H9 (cell line): ENCODE data around the gene MAGEB17. TPM values are rescaled to one million over a fixed set of nuclear protein-coding genes. Genes with fewer than 3 reads are reported as not detected.

Experiments
- DNase-seq: peaks from one replicate; pipeline ENCODE4 v3.0.0-alpha.2; 2017
- H2AFZ ChIP-seq: one replicate; pipeline ENCODE4 v1.6.1; 2013; ENCODE audit warnings: mild to moderate bottlenecking, low read length, control low read depth, moderate library complexity
- H2AK5ac ChIP-seq: 2 replicates; pipeline ENCODE4 v1.6.1; 2013; ENCODE audit warnings: low read length, control low read depth, mixed read lengths; ENCODE audit not compliant: insufficient read length
- H2BK120ac ChIP-seq: one replicate; pipeline ENCODE4 v1.6.1; 2013; ENCODE audit warnings: low read depth, mild to moderate bottlenecking, low read length, control low read depth, inconsistent platforms; ENCODE audit not compliant: poor library complexity, severe bottlenecking
- H2BK12ac ChIP-seq: 2 replicates; pipeline ENCODE4 v1.6.1; 2013; ENCODE audit warnings: low read length, control low read depth, mixed read lengths, low read depth; ENCODE audit not compliant: insufficient read length
- H2BK15ac ChIP-seq: 2 replicates; pipeline ENCODE4 v1.6.1; 2013; ENCODE audit warnings: low read depth, low read length, control low read depth
- H2BK20ac ChIP-seq: one replicate; pipeline ENCODE4 v1.6.1; 2013; ENCODE audit warnings: low read depth, mild to moderate bottlenecking, low read length, control low read depth, inconsistent platforms; ENCODE audit not compliant: poor library complexity, severe bottlenecking
- H2BK5ac ChIP-seq: 2 replicates; pipeline ENCODE4 v1.6.1; 2013; ENCODE audit warnings: low read length, control low read depth, mixed read lengths; ENCODE audit not compliant: insufficient read length
- H3K14ac ChIP-seq: 2 replicates; pipeline ENCODE4 v1.6.1; 2013; ENCODE audit warnings: low read length, control low read depth; ENCODE audit not compliant: insufficient read depth
- H3K18ac ChIP-seq: 2 replicates; pipeline ENCODE4 v1.6.1; 2013; ENCODE audit warnings: low read depth, mild to moderate bottlenecking, mixed read lengths, low read length, control low read depth; ENCODE audit not compliant: insufficient read length
- H3K23ac ChIP-seq: 2 replicates; pipeline ENCODE4 v1.6.1; 2013; ENCODE audit warnings: low read length, control low read depth, mixed read lengths, low read depth; ENCODE audit not compliant: insufficient read length
- H3K23me2 ChIP-seq: 2 replicates; pipeline ENCODE4 v1.6.1; 2013; ENCODE audit warnings: low read depth, mild to moderate bottlenecking, mixed read lengths, low read length, control low read depth; ENCODE audit not compliant: insufficient read length, poor library complexity, severe bottlenecking
- H3K27ac ChIP-seq: 2 replicates; pipeline ENCODE4 v1.5.1; 2013; ENCODE audit warnings: low read length, control low read depth, mixed read lengths, low read depth; ENCODE audit not compliant: insufficient read length
- H3K27me3 ChIP-seq: 2 replicates; pipeline ENCODE4 v1.6.1; 2013; ENCODE audit warnings: low read length, control low read depth, inconsistent platforms; ENCODE audit not compliant: insufficient read depth
- H3K4ac ChIP-seq: 2 replicates; pipeline ENCODE4 v1.6.1; 2013; ENCODE audit warnings: low read depth, mild to moderate bottlenecking, control low read depth, inconsistent platforms, low read length, moderate library complexity
- H3K4me1 ChIP-seq: 2 replicates; pipeline ENCODE4 v1.6.1; 2013; ENCODE audit warnings: low read length, control low read depth, inconsistent platforms; ENCODE audit not compliant: insufficient read depth
- H3K4me2 ChIP-seq: 2 replicates; pipeline ENCODE4 v1.6.1; 2013; ENCODE audit warnings: low read length, control low read depth, mixed read lengths; ENCODE audit not compliant: insufficient read length, insufficient read depth
- H3K56ac ChIP-seq: 2 replicates; pipeline ENCODE4 v1.6.1; 2013; ENCODE audit warnings: low read depth, mild to moderate bottlenecking, mixed read lengths, low read length, control low read depth; ENCODE audit not compliant: insufficient read length
- H3K79me1 ChIP-seq: 2 replicates; pipeline ENCODE4 v1.6.1; 2013; ENCODE audit warnings: low read depth, mild to moderate bottlenecking, moderate library complexity, low read length, control low read depth, inconsistent platforms; ENCODE audit not compliant: insufficient read depth, poor library complexity, severe bottlenecking
- H3K79me2 ChIP-seq: 2 replicates; pipeline ENCODE4 v1.6.1; 2013; ENCODE audit warnings: low read length, control low read depth, inconsistent platforms; ENCODE audit not compliant: insufficient read depth
- H3K9ac ChIP-seq: 2 replicates; pipeline ENCODE4 v1.6.1; 2013; ENCODE audit warnings: low read length, control low read depth, mixed read lengths; ENCODE audit not compliant: insufficient read length; ENCODE audit errors: extremely low read depth
- H3K9me3 ChIP-seq: one replicate; pipeline ENCODE4 v1.6.1; 2013; ENCODE audit warnings: low read depth, low read length, inconsistent platforms; ENCODE audit not compliant: control insufficient read depth
- H3T11ph ChIP-seq: one replicate; pipeline ENCODE4 v1.6.1; 2013; ENCODE audit warnings: mild to moderate bottlenecking, low read length, control low read depth, inconsistent platforms
- H4K20me1 ChIP-seq: one replicate; pipeline ENCODE4 v1.6.1; 2013; ENCODE audit not compliant: control insufficient read depth, insufficient read length, insufficient read depth
- H4K5ac ChIP-seq: 2 replicates; pipeline ENCODE4 v1.6.1; 2013; ENCODE audit warnings: low read depth, mild to moderate bottlenecking, mixed read lengths, low read length, control low read depth; ENCODE audit not compliant: insufficient read length
- H4K8ac ChIP-seq: replicated peaks from 2 replicates; pipeline ENCODE4 v1.6.1; 2013; ENCODE audit warnings: low read length, control low read depth, mixed read lengths, low read depth; ENCODE audit not compliant: insufficient read length
- H4K91ac ChIP-seq: 2 replicates; pipeline ENCODE4 v1.6.1; 2013; ENCODE audit warnings: low read depth, mild to moderate bottlenecking, moderate library complexity, mixed read lengths, low read length, control low read depth; ENCODE audit not compliant: insufficient read length
- H3K27ac Mint-ChIP-seq, 3 experiments: 2 replicates in 2 of 3; 3 replicates in 1 of 3; pipeline ENCODE4 v1.8.0; 2020 to 2021; ENCODE audit warnings: mixed read lengths in 3 of 3, mild to moderate bottlenecking in 1 of 3, moderate library complexity in 1 of 3
- H3K27me3 Mint-ChIP-seq: 2 replicates; pipeline ENCODE4 v1.8.0; 2021; ENCODE audit warnings: low read depth, mild to moderate bottlenecking, moderate library complexity, mixed read lengths
- H3K36me3 Mint-ChIP-seq, 3 experiments: 2 replicates in 2 of 3; 3 replicates in 1 of 3; pipeline ENCODE4 v1.8.0; 2020 to 2021; ENCODE audit warnings: low read depth in 3 of 3, mixed read lengths in 3 of 3; ENCODE audit not compliant: insufficient read depth in 1 of 3
- H3K4me1 Mint-ChIP-seq, 2 experiments: 2 replicates each; pipeline ENCODE4 v1.8.0; 2020; ENCODE audit warnings: mixed read lengths in 2 of 2
- H3K4me3 Mint-ChIP-seq, 2 experiments: 2 replicates in 1 of 2; 3 replicates in 1 of 2; pipeline ENCODE4 v1.8.0; 2020 to 2021; ENCODE audit warnings: mild to moderate bottlenecking in 2 of 2, mixed read lengths in 2 of 2, moderate library complexity in 1 of 2
- H3K9me3 Mint-ChIP-seq, 2 experiments: 2 replicates in 1 of 2; 3 replicates in 1 of 2; pipeline ENCODE4 v1.8.0; 2020; ENCODE audit warnings: mild to moderate bottlenecking in 2 of 2, mixed read lengths in 2 of 2, moderate library complexity in 1 of 2
- CTCF ChIP-seq: fragments of 200-600 bp; sonication (generic); conservative IDR thresholded peaks from 3 replicates; pipeline ENCODE4 v1.8.0; 2021; ENCODE audit warnings: antibody characterized with exemption, mild to moderate bottlenecking
- WGBS: extraction: QIAGEN DNeasy Blood & Tissue Kit; methylation state at CpG from one replicate; pipeline ENCODE4 v1.1.7; 2013; ENCODE audit warnings: missing lambda C conversion rate, low lambda C conversion rate, mixed read lengths; ENCODE audit not compliant: insufficient read length; ENCODE audit errors: extremely low coverage; 5-methylcytosine and 5-hydroxymethylcytosine counted together
- total RNA-seq: library from RNA; stranded (reverse); gene quantifications from 2 replicates; pipeline ENCODE4 v1.2.1, GENCODE V29; 2021

Gene MAGEB17
- total RNA-seq, 1 experiment from 2014 or later, result 0.74 TPM

GRCh38 chrX:16141422-16142245 is 25.6 kb upstream of the MAGEB17 start:
- H3K4me1 Mint-ChIP-seq, result peaks cover 6 to 7% of the 10 kb centered on the region in 2 experiments
- H2BK12ac ChIP-seq, result no peak overlapping the region
- H2BK120ac ChIP-seq, result no peak overlapping the region
- H3K56ac ChIP-seq, result no peak overlapping the region
- H4K5ac ChIP-seq, result no peak overlapping the region
- H3K9me3 ChIP-seq, result no peaks in the 10 kb centered on the region
- H3K4me2 ChIP-seq, result no peak overlapping the region
- no peak overlapping the region for H3K9ac ChIP-seq
- H3K9me3 Mint-ChIP-seq, result peaks cover 8% of the 10 kb centered on the region in 2 experiments; a peak in 4 of 5 replicates
- H2BK5ac ChIP-seq, result no peak overlapping the region
- no peaks in the 10 kb centered on the region for H3K23me2 ChIP-seq
- H3K4ac ChIP-seq, result no peak overlapping the region
- no peak overlapping the region for H2AK5ac ChIP-seq
- no peak overlapping the region for H3K4me3 Mint-ChIP-seq
- H3T11ph ChIP-seq, result no peak overlapping the region
- H4K20me1 ChIP-seq, result no peaks in the 10 kb centered on the region
- no peak overlapping the region for H2AFZ ChIP-seq
- H4K8ac ChIP-seq, result no peak overlapping the region
- H3K14ac ChIP-seq, result no peak overlapping the region
- TF ChIP-seq CTCF, result no peak
- no peak for DNase-seq
- no peak overlapping the region for H4K91ac ChIP-seq
- peaks cover 64% of the 10 kb centered on the region for H3K79me2 ChIP-seq
- H2BK15ac ChIP-seq, result no peak overlapping the region
- no peak overlapping the region for H2BK20ac ChIP-seq
- H3K4me1 ChIP-seq, result peaks cover 7% of the 10 kb centered on the region; the same call in 1 of the 2 replicates
- peaks cover 22 to 46% (median 38%) of the 10 kb centered on the region in 3 experiments for H3K36me3 Mint-ChIP-seq
- H3K23ac ChIP-seq, result no peak overlapping the region
- H3K27me3 ChIP-seq, result no peaks in the 10 kb centered on the region
- no peak overlapping the region for H3K18ac ChIP-seq
- H3K27me3 Mint-ChIP-seq, result no peaks in the 10 kb centered on the region
- no CpG with 5 or more reads among the region's 4 CpGs for WGBS
- peak overlapping the region in 1 of 3 experiments; percentile 74; a peak in 2 of 7 replicates for H3K27ac Mint-ChIP-seq
- H3K27ac ChIP-seq, result no peak overlapping the region
- H3K79me1 ChIP-seq, result peaks cover 6% of the 10 kb centered on the region
